HuH-7.5 (cell line): ENCODE measurements around the gene UCP3.

ENCODE experiments used
- DNase-seq: peaks from one replicate; pipeline ENCODE4 v3.0.0; 2011; ENCODE audit warnings: low spot score

UCP3 gene

GRCh38 chr11:74018331-74019005 is 9.6 kb upstream of the UCP3 start:
- peak; percentile 51 for DNase-seq

GRCh38 chr11:74017631-74018030 is 8.7 kb upstream of the UCP3 start:
- no peak for DNase-seq

DNA sequence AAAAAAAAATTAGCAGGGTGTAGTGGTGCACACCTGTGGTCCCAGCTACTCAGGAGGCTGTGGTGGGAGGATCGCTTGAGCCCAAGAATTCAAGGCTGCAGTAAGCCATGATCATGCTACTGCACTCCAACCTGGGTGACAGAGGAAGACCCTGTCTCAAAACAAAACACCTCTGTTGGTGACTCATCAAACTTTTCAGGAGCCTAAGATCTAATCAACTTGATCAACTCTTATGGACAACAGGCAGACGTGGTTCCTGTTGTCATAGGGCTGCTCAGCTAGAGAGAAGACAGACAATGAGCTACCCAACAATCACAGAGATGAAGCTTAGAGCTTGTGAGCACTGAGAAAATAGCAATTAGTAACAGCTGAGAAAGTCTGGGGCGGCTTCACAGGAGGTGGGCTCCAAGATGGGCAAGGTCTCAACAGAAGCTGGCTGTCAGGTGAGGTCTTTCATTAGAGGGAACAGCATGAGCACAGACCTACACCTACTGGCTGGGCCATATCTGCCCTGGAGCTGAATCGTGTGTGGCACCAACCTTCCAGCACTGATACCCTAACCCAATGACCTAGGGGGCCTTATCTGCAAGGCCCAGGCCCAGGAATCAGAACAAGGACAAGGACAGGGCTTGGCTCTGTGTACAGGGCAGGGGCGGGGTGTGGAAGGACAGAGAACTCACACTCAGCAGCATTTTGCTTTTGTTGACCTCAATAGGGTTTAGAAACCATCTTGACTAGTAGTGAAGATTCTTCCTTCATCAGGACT is 7.2 kb upstream of the UCP3 start:
- DNase-seq: no peak

GRCh38 chr11:74014880-74015279 is 6.0 kb upstream of the UCP3 start:
- DNase-seq: no peak

DNA sequence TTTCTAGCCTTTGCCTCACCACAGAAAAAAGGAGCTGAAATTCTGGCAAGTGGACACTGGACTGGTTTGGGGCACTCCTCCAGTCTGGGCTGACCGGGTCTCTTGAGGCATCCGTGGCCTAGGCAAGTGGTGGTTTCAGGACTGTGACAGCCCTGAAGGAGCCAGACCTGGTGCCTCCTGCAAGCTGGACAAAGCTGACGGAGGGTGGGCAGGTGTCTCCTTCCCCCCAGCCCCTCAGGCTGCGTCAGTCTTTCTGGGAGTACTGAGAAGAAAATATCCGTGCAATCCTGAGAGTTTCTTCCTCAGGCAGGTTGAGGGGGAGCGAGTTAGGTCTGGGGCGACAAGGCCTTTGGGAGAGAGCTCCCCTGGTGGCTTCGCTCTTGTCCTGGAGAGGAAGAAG is 4.3 kb upstream of the UCP3 start:
- DNase-seq: no peak

DNA sequence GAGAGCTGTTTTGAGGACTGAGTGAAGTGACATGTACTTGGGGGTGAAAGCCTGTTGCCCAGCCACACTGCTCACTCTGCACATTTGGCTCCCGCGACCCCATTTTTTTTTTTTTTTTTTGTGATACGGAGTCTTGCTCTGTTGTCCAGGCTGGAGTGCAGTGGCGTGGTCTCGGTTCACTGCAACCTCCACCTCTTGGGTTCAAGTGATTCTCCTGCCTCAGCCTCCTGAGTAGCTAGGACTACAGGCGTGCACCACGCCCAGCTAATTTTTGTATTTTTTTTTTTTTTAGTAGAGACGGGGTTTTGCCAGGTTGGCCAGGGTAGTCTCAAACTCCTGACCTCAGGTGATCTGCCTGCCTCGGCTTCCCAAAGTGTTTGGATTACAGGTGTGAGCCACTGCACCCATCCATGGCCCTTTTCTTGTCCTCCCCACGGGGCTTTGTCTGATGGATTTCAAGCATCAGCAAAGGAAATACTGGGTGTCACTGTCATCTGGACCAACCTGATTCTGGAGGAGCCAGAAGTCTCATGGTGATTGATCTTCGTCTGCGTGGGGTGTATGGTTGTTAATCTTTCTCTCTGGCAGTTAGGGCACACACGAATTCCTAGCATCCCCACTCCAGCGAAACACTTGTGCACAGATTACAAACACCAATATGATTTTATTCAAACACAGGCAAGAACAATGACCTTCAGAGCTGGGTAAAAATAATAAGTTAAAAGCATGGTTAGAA is 3.4 kb upstream of the UCP3 start:
- no peak for DNase-seq

- DNase-seq: no peak
Measured at GRCh38 chr11:74011360-74012073, 2.6 kb upstream of the UCP3 start.

GRCh38 chr11:74010306-74011300 is 1.7 kb upstream of the UCP3 start:
- DNase-seq: no peak

DNA sequence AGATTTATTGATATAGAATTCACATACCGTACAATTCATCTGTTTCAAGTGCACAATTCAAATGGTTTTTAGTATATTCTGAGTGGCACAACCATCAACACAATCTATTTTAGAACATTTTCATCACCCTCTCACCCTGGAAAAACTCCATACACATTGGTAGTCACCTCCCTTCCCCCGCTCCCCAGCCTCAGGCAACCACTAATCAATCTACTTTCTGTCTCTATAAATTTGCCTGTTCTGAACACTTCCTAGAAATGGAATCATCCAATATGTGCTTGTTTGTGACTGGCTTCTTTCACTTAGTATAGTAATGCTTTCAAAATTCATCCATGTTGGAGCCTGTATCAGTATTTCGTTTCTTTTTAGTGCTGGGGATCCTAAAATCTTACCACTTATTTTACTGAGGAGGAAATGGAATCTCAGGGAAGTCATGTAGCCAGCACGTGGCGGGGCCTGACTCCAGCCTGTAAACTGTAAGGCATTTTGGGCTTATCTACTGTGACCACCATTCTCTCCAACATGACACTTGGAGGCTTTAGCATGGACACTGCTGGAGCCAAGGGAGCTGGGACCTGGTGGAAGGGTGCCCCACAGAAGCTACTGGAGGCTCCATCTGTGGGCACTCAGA is 905 bp upstream of the UCP3 start:
- DNase-seq: no peak

- DNase-seq: no peak
Measured at GRCh38 chr11:74009230-74009547, 304 bp upstream of the UCP3 start.

DNA sequence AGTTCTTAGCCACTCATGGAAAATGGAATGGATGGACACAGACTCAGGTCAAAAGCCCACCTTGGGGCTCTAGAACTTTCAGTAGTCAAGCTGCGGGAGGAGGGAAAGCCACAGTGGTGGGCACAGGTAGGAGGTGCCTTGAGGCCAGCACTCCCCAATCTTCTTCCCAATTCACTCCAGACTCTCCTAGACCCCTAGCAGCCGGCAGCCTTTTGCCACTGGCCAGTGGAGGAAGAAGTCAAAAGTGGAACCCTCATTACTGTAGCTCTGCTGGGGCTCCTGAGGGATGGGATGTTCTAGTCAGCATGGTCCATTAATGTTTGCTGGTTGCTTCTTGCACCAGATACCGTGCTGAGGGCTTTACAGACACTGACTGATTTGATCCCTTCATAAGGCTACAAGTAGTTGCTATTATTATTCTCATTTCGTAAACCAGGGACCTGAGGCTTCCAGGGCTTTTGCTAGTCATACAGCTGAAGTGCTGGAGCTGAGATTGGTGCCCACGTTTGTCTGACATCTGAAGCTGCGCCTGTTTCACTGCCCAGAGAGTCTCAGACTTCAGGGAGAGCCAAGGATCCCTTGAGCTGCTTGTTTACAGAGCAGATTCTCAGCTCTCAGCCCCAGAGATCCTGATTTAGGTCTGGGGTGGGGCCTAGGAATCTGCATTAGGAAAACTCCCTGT is 1.1 kb downstream of the UCP3 start:
- DNase-seq: no peak

GRCh38 chr11:74006743-74007304 is 2.1 kb downstream of the UCP3 start:
- no peak for DNase-seq

DNA sequence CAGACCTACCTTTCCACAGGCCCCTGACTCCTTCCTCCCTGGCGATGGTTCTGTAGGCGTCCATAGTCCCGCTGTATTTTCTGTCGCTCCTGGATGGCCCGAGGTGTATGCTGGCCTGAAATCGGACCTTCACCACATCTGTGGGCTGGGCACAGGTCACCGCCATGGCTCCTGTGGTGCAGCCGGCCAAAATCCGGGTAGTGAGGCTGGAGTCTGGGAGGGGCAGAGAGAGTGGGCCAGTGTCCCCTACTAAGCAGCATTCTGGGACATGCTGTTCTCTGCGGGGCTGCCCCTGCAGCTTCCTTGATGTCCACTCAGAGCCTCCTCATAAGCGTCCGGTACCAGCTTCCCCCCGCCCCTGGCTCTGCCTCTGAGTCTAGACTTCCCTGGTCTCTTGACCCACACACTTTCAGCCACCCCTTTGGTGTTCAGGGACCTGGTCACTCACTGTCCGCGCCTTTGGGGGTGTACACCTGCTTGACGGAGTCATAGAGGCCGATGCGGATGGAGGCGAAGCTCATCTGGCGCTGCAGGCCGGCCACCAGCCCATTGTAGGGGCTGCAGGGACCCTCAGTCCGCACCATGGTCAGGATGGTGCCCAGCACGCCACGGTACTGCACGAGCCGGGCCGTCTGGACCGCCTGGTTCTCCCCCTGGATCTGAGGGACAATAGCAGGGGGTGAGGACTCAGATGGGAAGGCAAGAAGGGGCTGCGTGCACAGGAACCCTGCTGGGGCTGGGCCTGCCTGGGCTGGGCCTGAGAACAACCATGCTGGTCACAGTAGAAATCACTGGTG is 3.0 kb downstream of the UCP3 start:
- no peak for DNase-seq

GRCh38 chr11:74004759-74005615 is 3.9 kb downstream of the UCP3 start:
- DNase-seq: no peak

DNA sequence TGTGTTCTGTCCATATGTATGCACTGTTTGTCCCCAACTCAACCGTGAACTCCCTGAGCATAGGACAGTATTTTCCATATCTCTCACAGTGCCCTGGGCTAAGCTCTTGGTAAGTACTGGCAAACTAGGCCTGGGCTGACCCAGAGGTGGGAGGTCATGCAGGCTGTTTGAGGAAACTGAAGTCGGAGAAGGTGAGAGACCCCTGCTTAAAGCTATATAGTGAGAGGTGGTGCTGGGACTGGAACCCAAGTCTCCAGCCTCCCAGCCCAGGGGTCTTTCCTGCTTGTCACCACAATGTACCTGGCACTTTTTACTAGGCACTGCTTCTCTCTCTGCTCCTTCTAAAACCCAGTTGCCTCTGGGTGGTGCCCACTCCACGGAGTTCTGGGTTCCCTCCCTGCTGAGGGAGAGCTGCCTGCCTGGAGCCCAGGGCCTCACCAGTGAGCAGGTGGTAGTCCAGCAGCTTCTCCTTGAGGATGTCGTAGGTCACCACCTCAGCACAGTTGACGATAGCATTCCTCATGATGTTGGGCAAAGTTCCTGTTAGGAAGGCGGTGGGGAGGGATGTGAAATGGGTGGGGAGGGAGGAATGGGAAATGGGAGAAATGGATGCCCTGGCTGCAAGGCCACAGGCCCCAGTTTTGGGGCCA is 4.7 kb downstream of the UCP3 start:
- no peak for DNase-seq

DNA sequence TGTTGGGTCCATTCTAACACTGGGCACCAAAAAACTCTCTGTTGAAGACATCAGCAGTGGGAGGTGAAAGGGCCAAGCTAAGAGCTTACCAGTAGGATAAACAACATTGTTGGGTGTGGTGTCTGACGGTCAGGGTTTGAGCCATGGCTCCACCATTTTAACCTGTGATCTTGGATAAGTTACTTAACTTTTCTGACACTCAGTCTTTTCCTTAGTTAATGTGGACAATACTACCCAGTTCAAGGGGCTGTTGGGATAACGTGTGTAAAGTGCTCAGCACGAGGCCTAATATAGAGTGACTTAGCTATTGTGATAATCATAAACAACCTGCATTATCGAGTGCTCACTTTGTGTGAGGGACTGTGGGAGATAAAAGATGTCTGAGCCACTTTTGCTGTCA is 6.1 kb downstream of the UCP3 start:
- no peak for DNase-seq

- no peak for DNase-seq
Measured at GRCh38 chr11:74001822-74002286, 7.0 kb downstream of the UCP3 start.
